NCI-H510A treated with DMSO at 0.1 percent for 48 hours (cell line): ENCODE data around the gene GRIN2A.

Experiments used
- DNase-seq: peaks from one replicate; lab custom pipeline; 2025; lab: John Stamatoyannopoulos, UW

GRIN2A gene

GRCh38 chr16:9766891-9767290 is 415.3 kb downstream of the GRIN2A start:
- DNase-seq: no peak

GRCh38 chr16:9763505-9763904 is 418.7 kb downstream of the GRIN2A start:
- DNase-seq: no peak

DNA sequence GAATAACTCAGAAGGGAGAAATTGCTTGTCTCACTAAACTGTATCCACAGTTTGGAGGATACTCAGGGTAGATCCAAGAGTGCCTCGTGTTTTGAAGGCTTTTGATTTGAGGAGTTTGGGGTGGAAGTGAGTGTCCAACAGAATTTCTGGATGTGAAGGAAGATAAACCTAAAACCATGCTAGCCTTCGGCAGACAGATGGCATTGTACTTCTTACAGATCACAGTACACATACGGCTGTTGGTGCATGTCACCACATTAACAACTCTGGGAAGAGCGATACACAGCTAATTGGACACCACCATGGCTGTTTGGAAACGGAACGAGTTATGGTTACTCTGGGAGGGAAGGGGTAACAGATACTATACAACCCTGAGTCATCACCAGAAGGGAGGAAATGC is 420.4 kb downstream of the GRIN2A start:
- DNase-seq: no peak

GRCh38 chr16:9757687-9758086 is 424.5 kb downstream of the GRIN2A start:
- DNase-seq: no peak

DNA sequence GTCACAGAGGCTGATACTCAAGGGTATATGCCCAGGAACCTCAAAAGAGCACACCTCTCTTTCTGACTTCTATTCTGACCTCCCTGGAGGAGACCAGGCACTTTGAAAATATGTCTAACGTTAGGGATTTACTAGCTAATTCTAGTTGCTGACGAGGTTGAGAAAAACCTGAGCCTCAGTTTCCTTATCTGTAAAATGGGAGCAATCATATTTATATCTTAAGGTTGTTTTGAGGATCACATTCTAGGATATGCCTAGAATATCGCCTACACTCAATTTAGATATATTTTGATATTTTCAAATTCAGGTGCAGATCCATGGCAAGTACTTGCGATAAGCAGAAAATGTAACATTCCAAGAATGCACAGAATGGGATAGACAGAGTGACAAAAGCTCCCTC is 425.8 kb downstream of the GRIN2A start:
- DNase-seq: no peak

- DNase-seq: no peak
These were observed 427.1 kb downstream of the GRIN2A start for GRCh38 chr16:9755081-9755480.

- no peak for DNase-seq
These were observed 440.5 kb downstream of the GRIN2A start for GRCh38 chr16:9741776-9742175.

GRCh38 chr16:9739301-9739700 is 442.9 kb downstream of the GRIN2A start:
- no peak for DNase-seq

GRCh38 chr16:9738690-9739089 is 443.5 kb downstream of the GRIN2A start:
- DNase-seq: no peak

DNA sequence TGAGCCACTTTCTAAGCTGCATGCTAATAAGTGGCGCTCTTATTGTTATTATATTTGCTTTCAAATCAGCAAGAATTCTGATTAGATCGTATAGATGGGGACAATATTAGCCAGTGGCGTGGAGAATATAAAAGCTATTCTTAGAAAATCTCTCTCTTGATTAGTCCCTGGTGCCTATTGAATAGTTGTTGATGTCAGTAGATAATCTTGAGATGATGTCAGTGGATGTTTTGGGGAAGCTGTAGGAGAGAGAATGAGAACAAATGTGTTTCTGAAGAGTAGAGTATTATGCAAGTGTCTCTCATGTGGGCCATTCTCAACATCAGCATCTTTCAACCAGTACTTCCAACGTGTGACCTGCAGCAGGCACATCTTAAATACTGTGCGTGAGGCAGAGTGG is 445.7 kb downstream of the GRIN2A start:
- no peak for DNase-seq

DNA sequence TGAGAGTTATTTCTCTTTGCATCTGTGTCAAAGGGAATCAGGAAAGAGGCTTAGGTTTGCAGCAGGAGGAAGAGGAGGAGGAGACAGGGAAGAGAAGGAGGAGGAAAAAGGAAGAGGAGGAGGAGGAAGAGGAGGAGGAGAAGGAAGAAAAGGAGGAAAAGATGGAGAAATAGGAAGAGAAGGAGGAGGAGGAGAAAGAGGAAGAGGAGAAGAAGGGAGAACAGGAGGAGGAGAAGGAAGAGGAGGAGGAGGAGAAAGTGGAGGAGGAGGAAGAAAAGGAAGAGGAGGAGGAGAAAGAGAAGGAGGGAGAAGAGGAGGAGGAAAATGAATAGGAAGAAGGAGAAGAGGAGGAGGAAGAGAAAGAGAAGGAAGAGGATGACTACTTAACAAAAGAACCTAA is 459.1 kb downstream of the GRIN2A start:
- DNase-seq: no peak

DNA sequence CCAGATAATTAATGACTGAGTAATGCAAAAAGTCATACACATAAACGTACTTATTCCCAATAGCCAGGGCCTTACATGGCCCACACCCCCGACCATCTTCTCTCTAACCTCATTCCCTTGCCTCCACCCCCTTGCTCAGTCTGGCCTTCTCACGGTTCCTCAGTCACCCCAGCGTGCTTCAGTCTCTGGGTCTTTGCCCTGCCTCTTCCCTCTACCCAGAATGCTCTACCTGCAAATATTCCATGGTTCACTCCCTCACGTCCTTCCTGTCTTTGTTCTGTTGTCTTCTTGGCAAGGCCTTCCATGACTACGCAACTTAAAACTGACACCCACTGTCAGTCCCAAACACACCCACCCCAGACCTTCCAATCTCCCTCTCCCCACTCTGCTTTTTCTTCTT is 468.3 kb downstream of the GRIN2A start:
- DNase-seq: no peak

DNA sequence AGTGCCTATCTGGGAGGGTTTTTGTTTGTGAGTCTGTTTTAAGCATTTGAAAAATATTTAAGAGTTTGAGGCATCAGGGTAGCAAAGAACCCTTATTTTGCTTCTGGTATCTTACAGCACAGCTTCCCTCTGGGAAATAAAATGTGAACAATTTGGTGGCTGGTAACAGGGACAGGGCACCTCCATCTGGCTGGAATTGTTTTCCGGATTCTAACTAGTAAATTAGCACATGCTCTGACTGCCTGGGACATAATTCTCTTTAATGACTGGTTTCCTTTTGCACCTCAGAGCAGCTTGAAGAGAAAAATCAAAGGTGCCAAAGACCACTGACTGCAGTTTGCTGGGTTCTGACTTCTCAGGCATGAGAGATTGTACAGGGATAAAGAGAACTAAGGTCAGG is 469.1 kb downstream of the GRIN2A start:
- DNase-seq: no peak

DNA sequence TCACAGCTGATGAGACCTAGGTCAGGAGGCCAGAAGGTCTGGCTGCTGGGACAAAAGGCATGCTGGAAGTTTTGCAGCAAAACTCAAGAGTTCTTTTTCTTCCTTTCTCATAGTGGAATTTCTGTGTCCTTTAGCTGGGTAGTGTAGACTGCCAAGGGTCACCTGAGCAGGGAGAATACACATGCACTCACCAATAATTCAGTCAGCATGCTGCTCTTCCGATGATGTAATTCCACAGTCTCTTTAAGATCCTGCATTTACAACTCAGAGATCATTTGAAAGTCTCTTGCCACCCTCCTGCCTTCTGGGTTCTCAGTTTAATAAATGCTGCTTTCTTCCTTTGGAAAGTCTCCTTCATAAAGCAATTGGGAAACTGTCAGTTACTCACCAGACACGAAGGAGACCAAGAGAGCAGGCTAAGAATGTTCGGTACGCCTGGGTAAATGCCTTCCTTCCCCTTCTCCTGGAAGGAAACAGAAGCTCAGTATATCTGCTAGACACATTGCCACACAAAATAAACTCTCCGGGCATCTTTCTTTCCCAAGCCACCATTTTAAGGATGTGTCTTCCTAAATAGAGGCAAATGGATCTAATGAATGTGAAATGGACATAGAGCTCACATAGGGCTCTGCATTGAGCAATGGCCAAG is 473.1 kb downstream of the GRIN2A start:
- no peak for DNase-seq

DNA sequence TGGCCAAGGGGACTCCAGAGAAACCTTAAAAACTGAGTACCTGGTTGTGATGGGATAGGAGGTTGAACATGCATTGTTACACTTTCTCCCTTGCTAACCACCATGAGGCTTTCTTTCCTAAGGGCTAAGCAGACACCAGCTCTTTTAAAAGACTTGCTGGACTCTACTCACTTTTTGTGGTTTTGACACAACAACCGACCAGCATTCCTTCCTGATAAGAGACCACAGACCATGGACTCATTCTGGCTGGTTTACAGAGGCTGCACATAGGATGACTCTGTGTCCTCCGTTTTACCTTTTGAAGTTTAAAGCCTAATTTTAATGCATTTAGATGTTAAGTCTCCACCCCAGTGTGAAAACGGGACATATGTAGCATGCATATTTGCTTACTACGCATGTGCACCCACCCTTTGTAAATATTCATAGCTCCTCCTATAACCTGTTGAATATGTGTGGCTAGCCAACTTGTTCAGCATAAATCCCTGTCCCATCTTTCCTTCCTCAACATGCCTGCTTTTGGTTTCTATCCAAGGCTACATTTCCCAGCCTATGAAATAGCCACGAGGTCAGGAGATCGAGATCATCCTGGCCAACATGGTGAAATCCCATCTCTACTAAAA is 475.9 kb downstream of the GRIN2A start:
- DNase-seq: no peak

GRCh38 chr16:9703731-9704130 is 478.5 kb downstream of the GRIN2A start:
- no peak for DNase-seq
